CD4-positive, alpha-beta T cell (primary cell): ENCODE data around the gene PDE4A. TPM values are rescaled to one million over a fixed set of nuclear protein-coding genes. Genes with fewer than 3 reads are reported as not detected.

Source experiments
- ATAC-seq: fragments of 200-7000 bp; cut with Tn5 transposase; one replicate; pipeline ENCODE4 v1.10.0; 2022; ENCODE audit warnings: mild to moderate bottlenecking; ENCODE audit not compliant: poor library complexity
- CTCF ChIA-PET: fragments of 350-600 bp; sonication (Branson Sonifier 250); formaldehyde crosslinking; loops from one replicate; lab custom pipeline; 2021; ENCODE audit warnings: antibody characterized with exemption, inconsistent platforms; lab: Charles Lee
- POLR2A ChIA-PET: fragments of 350-600 bp; sonication (Branson Sonifier 250); formaldehyde crosslinking; loops from one replicate; lab custom pipeline; 2021; ENCODE audit warnings: antibody characterized with exemption, inconsistent platforms; lab: Charles Lee
- DNase-seq, 14 experiments: peaks; one replicate each; pipeline ENCODE4 v3.0.0-alpha.2; 2013 to 2020; ENCODE audit warnings: mixed read lengths in 2 of 14
- H3K27ac ChIP-seq, 2 donors: one replicate each; pipeline versions ENCODE4 v1.5.1 to v1.7.0; 2013; ENCODE audit warnings: low read length in 2 of 2, low read depth in 1 of 2, mild to moderate bottlenecking in 1 of 2
- H3K27me3 ChIP-seq, 2 experiments: 1 replicate in 1 of 2; 2 replicates in 1 of 2; pipeline versions ENCODE4 v1.6.1 to v1.7.0; 2013; ENCODE audit warnings: low read length in 2 of 2, control low read depth in 1 of 2, mild to moderate bottlenecking in 1 of 2, moderate library complexity in 1 of 2; ENCODE audit not compliant: insufficient read depth in 2 of 2, control insufficient read depth in 1 of 2
- H3K36me3 ChIP-seq: one replicate; pipeline ENCODE4 v1.6.1; 2013; ENCODE audit warnings: low read length, control low read depth; ENCODE audit not compliant: insufficient read depth
- H3K4me1 ChIP-seq: one replicate; pipeline ENCODE4 v1.6.1; 2013; ENCODE audit warnings: low read length, control low read depth; ENCODE audit not compliant: insufficient read depth
- H3K4me3 ChIP-seq: one replicate; pipeline ENCODE4 v1.5.1; 2013; ENCODE audit warnings: mild to moderate bottlenecking, low read length, moderate library complexity
- H3K9me3 ChIP-seq, 2 experiments: 1 replicate in 1 of 2; 2 replicates in 1 of 2; pipeline versions ENCODE4 v1.6.1 to v1.7.0; 2013; ENCODE audit warnings: low read length in 2 of 2, mild to moderate bottlenecking in 2 of 2, control low read depth in 1 of 2, moderate library complexity in 1 of 2; ENCODE audit not compliant: control insufficient read depth in 1 of 2, insufficient read depth in 1 of 2
- H3K27ac Mint-ChIP-seq: one replicate; pipeline ENCODE4 v1.8.0; 2020; ENCODE audit warnings: mixed read lengths
- H3K27me3 Mint-ChIP-seq: one replicate; pipeline ENCODE4 v1.8.0; 2021; ENCODE audit warnings: mixed read lengths
- H3K36me3 Mint-ChIP-seq: one replicate; pipeline ENCODE4 v1.8.0; 2021; ENCODE audit warnings: low read depth, mixed read lengths
- H3K4me1 Mint-ChIP-seq: one replicate; pipeline ENCODE4 v1.8.0; 2021; ENCODE audit warnings: low read depth, mixed read lengths
- H3K4me3 Mint-ChIP-seq: one replicate; pipeline ENCODE4 v1.8.0; 2020; ENCODE audit warnings: mild to moderate bottlenecking, mixed read lengths
- H3K9me3 Mint-ChIP-seq: one replicate; pipeline ENCODE4 v1.8.0; 2020; ENCODE audit warnings: mixed read lengths
- CTCF ChIP-seq: fragments of 200-600 bp; IDR thresholded peaks from one replicate; pipeline ENCODE4 v1.8.0; 2022; ENCODE audit warnings: antibody characterized with exemption, mild to moderate bottlenecking
- intact Hi-C, 2 experiments: fragments of 100-400 bp; cut with DNase I in 1 of 2; cut with micrococcal nuclease in 1 of 2; formaldehyde crosslinking; loops; one replicate each; pipeline versions ENCODE4 v1.15.1 to v1.9.0; 2023 to 2025; cut with DNase I, micrococcal nuclease
- total RNA-seq, 174 experiments: library from RNA in 2 of 174; stranded (reverse) in 2 of 174; gene quantifications; one replicate each; pipeline ENCODE4 v1.2.3 and lab custom pipeline; 2021 to 2026

PDE4A gene
- total RNA-seq, 2 experiments from 2014 or later = 1.5 to 2.1 TPM

GRCh38 chr19:10503002-10503789, 82.9 kb downstream of the PDE4A start, which contains the start of gene KEAP1:
Gene KEAP1, minus strand, starts transcription at chr19:10503356. Its CDS starts 3,323 bp downstream, at chr19:10500033.
- Mint-ChIP-seq H3K36me3 (peaks cover 17% of the 10 kb centered on the region), H3K4me1 (peaks cover 30% of the 10 kb centered on the region), H3K9me3 (no peaks in the 10 kb centered on the region), H3K4me3 (peak within 1 kb of the TSS; percentile 96), H3K27ac (peak within 1 kb of the TSS; percentile 90), H3K27me3 (no peaks in the 10 kb centered on the region)
- Histone ChIP-seq H3K27me3 (no peaks in the 10 kb centered on the region), H3K4me1 (peaks cover 51% of the 10 kb centered on the region), H3K27ac (peak within 1 kb of the TSS; percentile 67), H3K9me3 (no peaks in the 10 kb centered on the region), H3K4me3 (peak within 1 kb of the TSS; percentile 84), H3K36me3 (peaks cover 13% of the 10 kb centered on the region)
- TF ChIP-seq CTCF = no peak
- intact Hi-C loops = loop anchor here (2.0 to 10.0 kb wide), 3 partner anchors 39 to 152 kb away; partner anchors contain the start of genes ATG4D (in 1 of the 2) and ILF3 (in 1 of the 2)
- ChIA-PET POLR2A (interaction anchor here (0.7 to 1.6 kb wide), 4 partner anchors 63 to 233 kb away, joined by 3 to 7 read pairs (median 4); partner anchors contain the start of genes CDKN2D, ICAM1 and KRI1), CTCF (interaction anchor here (0.6 to 2.3 kb wide), 3 partner anchors 9 to 63 kb away, joined by 3 to 6 read pairs (median 5); partner anchors contain the start of gene KRI1)
- DNase-seq (peak in 8 of 14 experiments; percentile 20 to 54 (median 40)), ATAC-seq (peak; percentile 17)

DNA sequence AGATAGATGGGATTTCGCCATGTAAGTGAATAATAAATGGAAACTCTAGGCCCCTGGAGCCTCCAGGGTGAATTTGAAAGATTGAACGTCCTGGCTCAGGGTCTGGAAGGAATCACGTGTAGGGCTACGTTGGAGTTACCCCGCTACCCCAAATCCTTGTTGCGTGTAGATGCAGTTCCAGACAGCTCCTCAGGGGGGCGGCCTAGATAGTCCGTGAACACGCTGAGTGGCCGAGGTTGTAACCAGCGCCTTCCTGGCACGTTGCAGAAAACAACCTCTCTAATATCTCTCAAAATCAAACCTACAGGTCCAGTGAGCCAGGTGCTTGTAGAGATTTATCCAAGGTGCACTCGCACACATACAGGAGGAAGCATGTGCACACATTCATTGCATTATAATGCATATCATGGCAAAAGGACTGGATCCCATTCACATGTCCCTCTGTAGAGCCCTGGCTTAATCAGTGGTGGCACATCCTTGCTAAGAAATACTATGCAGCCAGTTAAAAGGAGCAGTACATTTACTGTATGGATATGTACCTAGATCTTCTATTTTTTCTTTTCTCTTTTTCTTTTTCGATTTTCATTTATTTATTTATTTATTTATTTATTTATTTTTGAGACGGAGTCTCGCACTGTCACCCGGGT, 85.4 kb downstream of the PDE4A start:
- ATAC-seq (peak; percentile 60), DNase-seq (peak; percentile 71 to 89 (median 80))
- H3K4me3 ChIP-seq = no peak overlapping the region
- H3K9me3 ChIP-seq = no peaks in the 10 kb centered on the region
- Mint-ChIP-seq H3K36me3 (no peaks in the 10 kb centered on the region), H3K9me3 (no peaks in the 10 kb centered on the region), H3K4me1 (peaks cover 15% of the 10 kb centered on the region), H3K4me3 (peak overlapping the region; percentile 91), H3K27ac (peak overlapping the region; percentile 50), H3K27me3 (peaks cover 4% of the 10 kb centered on the region)
- ChIA-PET POLR2A (interaction anchor here (0.7 to 1.1 kb wide), 2 partner anchors 45 to 62 kb away, joined by 4 to 6 read pairs; partner anchors contain the start of gene CDKN2D), CTCF (interaction anchor here (0.6 to 1.3 kb wide), 12 partner anchors 16 to 139 kb away, joined by 3 to 6 read pairs (median 4); no protein-coding TSS in a partner anchor)
- peaks cover 51% of the 10 kb centered on the region for H3K4me1 ChIP-seq
- intact Hi-C loops = loop anchor here (1.0 to 10.0 kb wide), 4 partner anchors 67 to 192 kb away; partner anchors contain the start of gene ILF3 (in 1 of the 2)
- H3K36me3 ChIP-seq = no peaks in the 10 kb centered on the region
- H3K27ac ChIP-seq = no peak overlapping the region
- peak; percentile 78 for TF ChIP-seq CTCF
- no peaks in the 10 kb centered on the region for H3K27me3 ChIP-seq

DNA sequence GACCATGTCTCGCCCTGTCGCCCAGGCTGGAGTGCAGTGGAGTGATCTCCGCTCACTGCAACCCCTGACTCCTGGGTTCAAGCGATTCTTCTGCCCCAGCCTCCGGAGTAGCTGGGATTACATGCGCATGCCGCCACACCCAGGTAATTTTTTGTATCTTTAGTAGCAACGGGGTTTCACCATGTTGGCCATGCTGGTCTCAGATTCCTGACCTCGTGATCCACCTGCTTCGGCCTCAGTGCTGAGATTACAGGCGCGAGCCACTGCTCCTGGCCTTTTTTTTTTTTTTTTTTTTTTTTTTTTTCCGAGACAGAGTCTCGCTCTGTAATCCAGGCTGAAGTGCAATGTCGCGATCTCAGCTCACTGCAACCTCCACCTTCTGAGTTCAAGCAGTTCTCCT, 87.7 kb downstream of the PDE4A start:
- peaks cover 12% of the 10 kb centered on the region for H3K4me1 Mint-ChIP-seq
- no peak for TF ChIP-seq CTCF
- H3K9me3 Mint-ChIP-seq = no peaks in the 10 kb centered on the region
- Histone ChIP-seq H3K36me3 (no peaks in the 10 kb centered on the region), H3K4me3 (no peak overlapping the region), H3K4me1 (peaks cover 34% of the 10 kb centered on the region), H3K9me3 (no peaks in the 10 kb centered on the region), H3K27me3 (peaks cover 4 to 5% of the 10 kb centered on the region in 2 experiments), H3K27ac (no peak overlapping the region)
- ChIA-PET POLR2A (no interaction called here), CTCF (interaction anchor here (1.0 to 1.1 kb wide), 2 partner anchors 17 to 25 kb away, joined by 3 to 4 read pairs; no protein-coding TSS in a partner anchor)
- H3K4me3 Mint-ChIP-seq = no peak overlapping the region
- no peak overlapping the region for H3K27ac Mint-ChIP-seq
- intact Hi-C loops = loop anchor here (5.0 to 10.0 kb wide), 2 partner anchors 147 to 189 kb away; partner anchors contain the start of gene ILF3 (in 1 of the 2)
- H3K27me3 Mint-ChIP-seq = peaks cover 8% of the 10 kb centered on the region
- DNase-seq = no peak
- H3K36me3 Mint-ChIP-seq = no peaks in the 10 kb centered on the region
- ATAC-seq = no peak
